UCSD-AML1 (cell line): ENCODE data around the gene KLK3.

Experiments
- DNase-seq: peaks from one replicate; lab custom pipeline; 2025; ENCODE audit not compliant: unreplicated experiment; lab: John Stamatoyannopoulos, UW

The KLK3 gene

DNA sequence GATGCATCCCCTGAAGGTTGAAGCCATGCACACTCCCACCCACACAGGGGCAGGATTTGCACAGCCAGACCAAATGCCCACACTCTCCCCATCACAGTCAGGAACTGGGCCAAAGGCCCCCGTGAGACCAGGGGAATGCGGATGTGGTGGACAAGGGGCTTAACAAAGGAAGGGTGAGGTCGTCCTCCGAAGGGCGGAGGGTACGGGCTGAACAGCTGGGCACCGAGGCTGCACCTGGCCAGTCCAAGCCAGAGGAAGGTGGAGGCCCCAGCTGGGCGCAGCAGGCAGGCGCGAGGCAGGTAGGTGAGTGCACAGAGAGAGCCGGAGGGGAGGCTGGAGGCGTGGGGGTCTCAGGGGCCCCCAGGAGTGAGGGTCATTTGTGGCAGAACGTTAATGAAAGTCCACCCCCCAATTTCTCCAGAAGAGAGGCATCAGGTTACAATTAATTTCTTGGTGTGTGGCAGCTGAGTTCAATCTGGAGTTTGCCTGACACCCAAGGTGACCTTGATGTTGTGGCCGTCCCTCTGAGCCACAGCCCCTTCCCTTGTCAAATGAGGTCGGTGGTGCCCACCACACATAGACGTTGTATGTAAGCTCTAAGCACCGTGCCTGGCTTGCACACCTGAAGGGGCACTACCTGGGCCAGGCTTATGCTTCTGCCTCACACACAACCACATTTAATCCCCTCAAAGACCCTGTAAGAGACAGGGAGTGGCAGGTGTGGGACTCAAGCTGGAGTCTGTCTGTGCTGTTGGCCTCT lies 24.3 kb upstream of the KLK3 start:
- no peak for DNase-seq

DNA sequence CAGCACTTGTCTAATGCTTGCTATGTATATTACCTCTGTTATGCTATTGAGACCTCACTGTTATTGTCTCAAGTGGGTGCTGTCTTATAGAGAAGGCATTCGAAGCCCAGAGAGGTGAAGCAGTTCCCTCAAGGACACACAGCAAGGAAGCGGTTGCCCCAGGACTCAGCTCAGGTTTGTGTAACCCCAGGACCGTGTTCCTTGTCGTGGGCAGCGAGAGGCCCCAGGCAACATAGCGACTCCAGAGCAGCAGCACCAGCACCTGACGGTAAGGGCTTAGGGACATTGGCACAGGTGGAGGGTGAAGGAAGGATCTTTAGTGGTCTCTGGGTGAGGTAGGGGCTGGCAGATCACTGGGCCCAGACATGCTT lies 23.7 kb upstream of the KLK3 start:
- DNase-seq = no peak

DNA sequence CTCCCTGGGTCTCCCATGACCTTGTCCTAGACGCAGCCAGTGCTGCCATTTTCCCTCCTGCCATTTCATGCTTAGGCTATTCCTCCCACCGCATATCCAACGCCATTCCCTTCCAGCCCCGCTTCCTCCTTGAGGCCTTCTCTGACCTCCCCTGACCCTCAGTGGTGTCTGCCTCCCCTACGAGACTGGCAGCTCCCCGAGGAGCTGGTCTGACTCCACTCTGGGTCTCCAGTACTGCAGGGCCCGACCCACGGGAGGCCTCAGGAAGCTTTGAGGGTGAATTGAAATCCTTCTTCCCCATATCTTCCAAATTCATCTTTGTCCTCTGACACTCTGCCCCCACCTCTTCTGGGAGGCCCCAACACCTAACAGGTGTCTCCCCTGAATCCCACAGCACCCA lies 22.0 kb upstream of the KLK3 start:
- DNase-seq = no peak

DNA sequence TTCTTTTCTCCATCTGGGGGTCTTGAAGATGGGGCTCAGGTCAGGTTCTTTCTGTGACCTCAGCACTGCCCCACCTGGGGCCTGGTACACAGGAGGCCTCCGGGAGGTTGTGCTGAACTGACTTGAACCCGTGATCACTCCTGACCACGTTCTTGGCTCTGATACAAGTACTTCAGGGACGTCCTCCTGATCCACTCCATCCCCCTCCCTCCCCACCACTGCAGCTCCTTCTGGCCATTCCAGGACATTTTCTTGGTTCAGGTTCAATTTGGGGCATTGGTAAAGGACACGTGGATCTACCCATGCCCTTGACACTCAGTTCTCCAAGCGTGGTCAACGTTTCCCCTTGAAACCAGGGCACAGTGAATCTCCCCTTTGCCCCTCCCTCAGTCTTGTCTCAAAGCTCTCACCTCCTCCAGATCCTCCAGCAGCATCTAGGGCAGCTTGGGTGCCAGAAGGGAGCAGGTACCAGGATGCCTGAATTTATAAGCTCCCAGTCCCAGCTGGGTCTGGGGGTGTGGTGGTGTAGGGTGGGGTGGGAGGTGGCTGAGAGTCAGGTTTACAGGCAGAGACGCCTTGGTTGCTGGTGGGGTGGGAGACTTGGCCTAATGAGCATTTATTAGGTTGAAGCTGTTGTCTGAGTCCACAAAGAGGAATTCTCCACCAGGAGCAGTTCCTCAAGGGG lies 21.5 kb upstream of the KLK3 start, which contains the start of gene KLK15:
Gene KLK15 (minus strand): TSS at position 458 of the 685 bp plus-strand sequence. CDS start 2,082 bp downstream, outside the sequence.
- no peak for DNase-seq

DNA sequence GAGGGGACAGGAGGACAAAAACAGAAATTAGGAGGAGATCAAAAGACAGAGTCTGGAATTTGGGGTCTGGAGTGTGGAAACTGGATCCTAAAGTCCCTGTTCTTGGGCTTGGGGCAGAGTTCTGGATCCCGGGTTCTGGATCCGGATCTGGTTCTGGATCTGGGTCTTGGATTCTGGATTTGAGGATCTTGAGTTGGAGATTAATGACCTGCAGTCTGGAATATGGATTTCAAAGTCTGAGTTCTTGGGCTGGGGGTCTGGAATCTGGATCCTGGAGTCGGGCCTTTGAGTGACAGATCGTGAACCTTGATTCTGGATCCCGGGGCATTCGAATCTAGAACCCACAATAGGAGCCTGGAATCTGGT lies 20.9 kb upstream of the KLK3 start:
- DNase-seq = no peak

DNA sequence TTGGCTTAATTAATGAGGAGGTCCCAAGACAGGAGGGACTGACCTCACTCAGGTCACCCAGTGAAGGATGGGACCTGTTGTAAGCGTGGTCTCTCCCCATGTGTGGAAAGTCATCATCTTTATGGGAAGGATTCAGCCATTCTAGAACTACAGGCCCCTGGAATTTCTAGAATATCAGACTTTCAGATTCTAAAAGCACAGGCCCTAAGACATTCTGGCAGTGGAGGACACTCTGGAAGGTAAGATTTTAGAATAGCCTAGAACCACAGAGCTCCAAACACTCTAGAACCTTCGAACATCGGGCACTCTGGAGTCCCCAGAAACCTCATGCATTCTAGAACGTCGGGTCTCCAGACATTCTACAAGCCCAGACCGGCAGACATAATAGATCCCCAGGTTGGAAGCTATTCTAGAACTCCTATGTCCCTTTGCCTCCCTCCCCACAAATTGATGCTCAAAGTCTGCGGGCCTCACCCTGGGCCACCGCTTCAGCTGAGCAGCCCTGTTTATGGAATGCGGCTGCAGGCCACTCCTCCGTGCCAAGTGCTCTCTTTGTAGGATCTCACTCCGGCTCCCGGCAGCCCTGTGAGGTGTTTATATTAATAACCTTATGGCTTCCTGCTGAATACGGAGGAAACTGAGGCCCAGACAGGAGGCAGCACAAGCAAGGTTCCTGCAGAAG lies 19.5 kb upstream of the KLK3 start:
- no peak for DNase-seq

DNA sequence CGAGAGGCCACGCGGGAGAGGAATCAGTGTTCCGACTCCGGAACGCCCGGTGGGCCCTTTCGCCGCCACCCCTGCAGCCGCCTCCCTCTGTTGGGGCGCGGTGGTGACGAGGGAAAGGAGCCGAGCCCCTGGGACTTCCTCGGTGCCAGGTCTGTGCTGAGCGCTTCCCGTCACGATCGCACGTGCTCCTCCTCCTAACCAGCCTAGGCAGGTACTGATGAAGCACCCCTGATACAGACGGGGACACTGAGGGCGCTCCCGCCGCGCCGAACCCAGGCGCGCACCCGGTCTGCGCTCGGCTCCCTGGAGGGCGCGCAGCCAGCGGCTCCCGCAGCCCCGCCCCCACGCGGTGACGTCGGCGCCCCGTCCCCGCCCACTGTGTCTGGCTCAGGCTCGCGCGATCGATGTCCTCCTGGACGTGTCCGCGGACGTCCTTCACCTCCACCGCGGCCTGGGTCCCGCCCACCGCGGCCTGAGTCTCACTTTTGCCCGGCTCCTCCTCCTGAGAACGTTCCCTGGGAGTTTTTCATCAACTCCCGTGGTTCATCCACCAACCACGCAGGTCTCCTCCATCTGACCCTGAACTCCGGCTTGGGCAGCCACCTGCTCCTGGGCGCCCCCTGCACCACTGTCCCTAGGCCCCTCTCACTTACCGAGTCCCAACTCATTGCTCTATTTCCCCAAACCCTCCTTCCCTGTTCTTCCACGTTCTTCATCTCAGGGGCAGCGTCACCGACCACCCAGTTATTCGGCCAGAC lies 18.8 kb upstream of the KLK3 start:
- peak; percentile 50 for DNase-seq

DNA sequence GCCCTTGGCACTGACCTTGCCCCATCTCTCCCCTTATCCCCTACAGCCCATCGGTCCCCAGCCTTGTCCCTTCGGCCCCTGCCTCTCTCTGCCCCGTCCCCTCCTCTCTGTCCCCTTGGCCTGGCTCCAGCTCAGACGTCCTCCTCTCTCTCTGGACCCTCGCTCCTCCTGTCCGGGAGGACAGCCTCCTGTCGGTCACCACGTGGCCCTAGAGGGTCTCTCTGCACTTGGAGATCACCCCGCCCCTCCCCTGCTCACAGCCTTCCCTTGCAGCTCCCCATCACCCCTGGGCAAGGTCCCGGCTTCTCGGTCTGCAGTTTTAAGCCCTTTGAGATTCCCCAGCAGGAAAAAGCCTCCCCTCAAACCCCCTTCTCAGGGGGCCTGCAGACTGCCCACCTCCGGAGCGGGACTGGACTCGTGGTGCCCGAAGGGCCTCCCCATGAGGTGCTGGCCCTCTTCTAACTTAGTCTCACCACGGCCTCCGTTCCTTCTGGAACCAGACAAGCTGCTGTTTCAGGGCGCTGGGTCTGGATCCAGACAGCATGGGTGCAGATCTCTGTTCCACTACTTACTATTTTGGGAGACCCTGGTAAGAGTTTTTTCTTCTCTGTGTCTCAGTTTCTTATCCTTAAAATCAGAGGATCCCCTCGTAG lies 18.0 kb upstream of the KLK3 start:
- DNase-seq = no peak

DNA sequence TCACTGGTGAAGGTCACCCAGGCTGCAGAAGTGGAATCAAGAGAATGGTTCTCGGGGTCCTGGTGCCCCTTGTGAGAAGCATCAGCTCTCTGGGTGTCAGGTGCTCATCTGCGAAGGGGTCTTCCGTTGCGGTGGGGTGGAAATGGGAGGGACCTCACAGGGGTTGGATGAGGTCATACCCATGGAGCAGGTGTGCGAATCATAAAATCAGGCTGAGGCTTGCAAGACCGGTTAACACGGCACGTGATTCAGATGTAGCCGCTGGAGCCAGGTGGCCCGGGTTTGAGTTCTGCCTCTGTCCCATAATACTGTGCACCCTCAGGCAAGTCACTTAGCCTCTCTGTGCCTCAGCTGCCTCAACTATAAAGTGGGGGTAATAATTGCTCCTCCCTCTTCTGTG lies 17.4 kb upstream of the KLK3 start:
- no peak for DNase-seq

DNA sequence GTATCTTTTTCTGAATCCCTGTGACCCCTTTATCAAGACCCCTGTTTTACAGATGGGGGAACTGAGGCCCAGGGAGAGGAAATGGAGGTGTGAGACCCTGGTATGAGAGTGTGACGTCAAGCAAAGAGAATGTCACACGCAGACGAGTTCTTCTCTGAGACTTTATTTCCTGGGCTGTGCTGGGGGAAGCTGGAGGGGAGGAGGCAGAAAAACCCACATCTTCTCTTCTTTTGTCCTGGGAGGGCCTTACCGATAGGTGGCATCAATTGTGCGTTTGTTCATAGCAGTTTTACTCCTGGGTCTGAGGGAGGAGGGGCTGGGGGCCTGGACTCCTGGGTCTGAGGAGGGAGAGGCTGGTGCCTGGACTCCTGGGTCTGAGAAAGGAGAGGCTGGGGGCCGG lies 16.5 kb upstream of the KLK3 start:
- DNase-seq = no peak

DNA sequence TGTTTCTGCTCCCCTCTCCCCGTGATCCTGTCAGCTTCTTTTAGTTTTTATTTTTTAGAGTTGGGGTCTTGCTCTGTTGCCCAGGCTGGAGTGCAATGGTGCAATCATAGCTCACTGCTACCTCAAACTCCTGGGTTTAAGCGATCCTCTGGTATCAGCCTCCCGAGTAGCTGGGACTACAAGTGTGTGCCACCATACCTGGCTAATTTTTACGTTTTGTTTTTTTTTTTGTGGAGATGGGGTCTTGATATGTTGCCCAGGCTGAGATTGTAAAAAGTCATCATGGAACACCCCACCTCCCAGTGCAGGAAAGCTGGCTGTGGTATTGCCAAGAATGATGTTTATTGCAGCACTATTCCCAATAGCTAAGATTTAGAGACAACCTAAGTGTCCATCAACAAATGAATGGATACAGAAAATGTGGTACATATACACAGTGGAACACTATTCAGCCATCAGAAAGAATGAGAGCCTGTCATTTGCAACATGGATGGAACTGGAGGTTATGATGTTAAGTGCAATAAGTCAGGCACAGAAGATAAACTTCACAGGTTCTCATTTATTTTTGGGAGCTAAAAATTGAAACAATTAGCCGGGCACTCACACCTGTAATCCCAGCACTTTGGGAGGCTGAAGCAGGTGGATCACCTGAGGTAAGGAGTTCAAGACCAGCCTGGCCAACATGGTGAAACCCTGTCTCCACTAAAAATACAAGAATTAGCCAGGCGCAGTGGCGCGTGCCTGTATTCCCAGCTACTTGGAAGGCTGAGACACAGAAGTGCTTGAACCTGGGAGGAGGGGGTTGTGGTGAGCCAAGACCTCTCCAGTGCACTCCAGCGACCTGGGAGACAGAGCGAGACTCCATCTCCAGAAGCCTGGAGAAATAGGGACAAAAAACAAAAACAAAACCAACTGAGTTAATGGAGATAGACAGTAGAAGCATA lies 14.7 kb upstream of the KLK3 start:
- no peak for DNase-seq

DNA sequence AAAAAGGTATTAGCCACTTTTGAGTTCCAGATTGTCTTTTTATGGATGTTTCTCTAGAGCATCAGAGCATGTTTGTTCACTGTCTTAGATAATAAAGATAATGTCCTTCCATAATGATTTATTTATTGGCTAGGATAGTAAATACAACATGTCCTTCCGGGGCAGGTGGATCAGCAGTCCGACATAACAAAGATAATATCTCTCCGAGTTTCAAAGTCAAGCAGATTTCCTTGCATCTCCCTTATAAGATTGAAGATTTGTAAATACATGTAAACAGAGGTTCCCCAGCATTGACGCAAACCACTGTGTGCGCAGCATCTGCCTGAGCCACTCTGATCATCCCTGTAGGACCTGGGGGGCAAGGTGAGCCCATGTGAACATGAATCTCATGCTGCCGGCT lies 12.6 kb upstream of the KLK3 start:
- no peak for DNase-seq

DNA sequence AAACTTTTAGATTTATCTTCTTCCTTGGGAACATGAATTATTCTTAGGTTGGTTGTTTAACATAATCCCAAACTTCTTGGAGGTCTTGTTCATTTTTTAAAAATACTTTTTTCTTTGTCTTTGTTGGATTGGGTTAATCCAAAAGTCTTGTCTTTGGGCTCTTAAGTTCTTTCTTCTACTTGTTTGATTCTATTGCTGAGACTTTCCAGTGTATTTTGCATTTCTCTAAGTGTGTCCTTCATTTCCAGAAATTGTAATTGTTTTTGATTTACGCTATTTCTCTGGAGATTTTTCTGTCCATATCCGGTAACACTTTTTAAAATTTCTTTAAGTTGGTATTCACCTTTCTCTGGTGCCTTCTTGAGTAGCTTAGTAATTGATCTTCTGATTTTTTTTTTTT lies 11.5 kb upstream of the KLK3 start:
- DNase-seq = no peak

DNA sequence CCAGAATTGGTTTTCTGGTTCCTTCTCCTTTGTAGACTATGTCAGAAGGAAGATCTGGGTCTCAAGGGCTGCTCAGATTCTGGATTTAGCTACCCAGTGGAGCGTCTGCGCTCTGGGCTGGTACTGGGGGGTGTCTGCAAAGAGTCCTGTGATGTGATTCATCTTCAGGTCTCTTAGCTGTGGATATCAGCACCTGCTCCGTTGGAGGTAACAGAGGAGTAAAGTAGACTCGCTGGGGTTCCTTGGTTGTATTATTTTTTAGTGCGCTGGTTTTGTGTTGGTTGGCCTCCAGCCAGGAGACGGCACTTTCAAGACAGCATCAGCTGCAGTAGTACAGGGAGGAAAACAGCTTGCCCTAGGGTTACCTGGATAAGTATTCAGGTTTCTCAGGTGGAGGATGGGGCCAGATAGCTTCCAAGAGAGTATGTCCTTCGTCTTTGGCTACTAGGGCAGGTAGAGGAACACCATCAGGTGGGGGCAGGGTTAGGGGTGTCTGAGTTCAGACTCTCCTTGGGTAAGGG lies 11.0 kb upstream of the KLK3 start:
- DNase-seq = no peak

DNA sequence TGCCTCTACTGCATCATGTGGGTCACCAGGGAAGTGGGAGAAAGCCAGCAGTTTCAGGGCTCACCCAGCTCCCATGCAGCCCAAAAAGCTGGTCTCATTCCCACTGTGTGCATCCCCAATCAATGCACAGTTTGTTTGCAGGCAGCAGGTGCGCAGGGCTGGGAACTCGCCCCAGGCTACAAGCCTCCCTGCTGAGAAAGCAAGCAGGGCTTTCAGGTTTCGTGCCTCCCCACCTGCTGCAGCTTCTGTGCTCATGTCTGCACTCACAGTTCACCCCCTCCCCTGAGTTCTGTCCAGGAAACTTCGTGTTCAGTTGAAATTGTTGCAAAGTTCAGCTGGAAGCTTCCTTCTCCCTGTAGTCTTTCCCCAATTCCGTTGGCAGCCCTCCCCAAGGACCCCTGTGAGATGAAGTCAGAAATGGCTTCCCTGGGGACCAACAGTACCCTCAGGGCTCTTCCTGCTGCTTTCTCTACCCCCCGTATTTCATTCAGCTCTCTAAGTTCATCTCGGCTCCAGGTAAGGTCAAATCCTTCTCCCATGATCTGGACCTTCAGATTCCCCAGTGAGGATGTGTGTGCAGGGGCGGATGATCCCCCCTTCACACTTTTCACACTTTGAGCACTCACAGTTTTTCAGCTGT lies 10.3 kb upstream of the KLK3 start:
- DNase-seq = no peak

DNA sequence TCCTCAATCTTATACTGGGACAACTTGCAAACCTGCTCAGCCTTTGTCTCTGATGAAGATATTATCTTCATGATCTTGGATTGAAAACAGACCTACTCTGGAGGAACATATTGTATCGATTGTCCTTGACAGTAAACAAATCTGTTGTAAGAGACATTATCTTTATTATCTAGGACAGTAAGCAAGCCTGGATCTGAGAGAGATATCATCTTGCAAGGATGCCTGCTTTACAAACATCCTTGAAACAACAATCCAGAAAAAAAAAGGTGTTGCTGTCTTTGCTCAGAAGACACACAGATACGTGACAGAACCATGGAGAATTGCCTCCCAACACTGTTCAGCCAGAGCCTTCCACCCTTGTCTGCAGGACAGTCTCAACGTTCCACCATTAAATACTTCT lies 4.0 kb upstream of the KLK3 start:
- DNase-seq = no peak

DNA sequence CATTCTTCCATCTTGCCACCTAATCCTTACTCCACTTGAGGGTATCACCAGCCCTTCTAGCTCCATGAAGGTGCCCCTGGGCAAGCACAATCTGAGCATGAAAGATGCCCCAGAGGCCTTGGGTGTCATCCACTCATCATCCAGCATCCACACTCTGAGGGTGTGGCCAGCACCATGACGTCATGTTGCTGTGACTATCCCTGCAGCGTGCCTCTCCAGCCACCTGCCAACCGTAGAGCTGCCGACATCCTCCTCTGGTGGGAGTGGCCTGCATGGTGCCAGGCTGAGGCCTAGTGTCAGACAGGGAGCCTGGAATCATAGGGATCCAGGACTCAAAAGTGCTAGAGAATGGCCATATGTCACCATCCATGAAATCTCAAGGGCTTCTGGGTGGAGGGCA lies 3.1 kb upstream of the KLK3 start:
- DNase-seq = no peak

DNA sequence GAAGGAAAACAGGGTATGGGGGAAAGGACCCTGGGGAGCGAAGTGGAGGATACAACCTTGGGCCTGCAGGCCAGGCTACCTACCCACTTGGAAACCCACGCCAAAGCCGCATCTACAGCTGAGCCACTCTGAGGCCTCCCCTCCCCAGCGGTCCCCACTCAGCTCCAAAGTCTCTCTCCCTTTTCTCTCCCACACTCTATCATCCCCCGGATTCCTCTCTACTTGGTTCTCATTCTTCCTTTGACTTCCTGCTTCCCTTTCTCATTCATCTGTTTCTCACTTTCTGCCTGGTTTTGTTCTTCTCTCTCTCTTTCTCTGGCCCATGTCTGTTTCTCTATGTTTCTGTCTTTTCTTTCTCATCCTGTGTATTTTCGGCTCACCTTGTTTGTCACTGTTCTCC lies 2.7 kb downstream of the KLK3 start:
- no peak for DNase-seq

DNA sequence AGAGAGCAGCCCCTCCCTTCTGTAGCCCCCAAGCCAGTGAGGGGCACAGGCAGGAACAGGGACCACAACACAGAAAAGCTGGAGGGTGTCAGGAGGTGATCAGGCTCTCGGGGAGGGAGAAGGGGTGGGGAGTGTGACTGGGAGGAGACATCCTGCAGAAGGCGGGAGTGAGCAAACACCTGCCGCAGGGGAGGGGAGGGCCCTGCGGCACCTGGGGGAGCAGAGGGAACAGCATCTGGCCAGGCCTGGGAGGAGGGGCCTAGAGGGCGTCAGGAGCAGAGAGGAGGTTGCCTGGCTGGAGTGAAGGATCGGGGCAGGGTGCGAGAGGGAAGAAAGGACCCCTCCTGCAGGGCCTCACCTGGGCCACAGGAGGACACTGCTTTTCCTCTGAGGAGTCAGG lies 4.2 kb downstream of the KLK3 start:
- DNase-seq = no peak
